Panc1 (cell line): Measurements from ENCODE around the gene TRIOBP.

ENCODE experiments used
- CTCF ChIP-seq: fragments of 450-650 bp; IDR thresholded peaks from 2 replicates; pipeline ENCODE4 v1.5.1; 2017; ENCODE audit warnings: mild to moderate bottlenecking
- POLR2AphosphoS5 ChIP-seq: IDR thresholded peaks from 2 replicates; pipeline ENCODE4 v1.6.1; 2012; ENCODE audit warnings: mild to moderate bottlenecking, low read depth, low read length, moderate library complexity
- SIN3A ChIP-seq: IDR thresholded peaks from 2 replicates; pipeline ENCODE4 v1.6.1; 2012; ENCODE audit warnings: low read depth, mild to moderate bottlenecking, low read length, moderate library complexity, borderline replicate concordance; ENCODE audit not compliant: insufficient read depth
- TF ChIP-seq, protein P1 (sequence below), 2 experiments: IDR thresholded peaks; 2 replicates each; pipeline ENCODE4 v1.6.1; 2011 to 2012; ENCODE audit warnings: low read depth in 2 of 2, control low read depth in 1 of 2, low read length in 1 of 2, mild to moderate bottlenecking in 1 of 2, moderate library complexity in 1 of 2; ENCODE audit not compliant: insufficient read depth in 1 of 2

GRCh38 chr22:37697538-37697835 is 639 bp downstream of the TRIOBP start:
- TF ChIP-seq CTCF (no peak), POLR2AphosphoS5 (no peak), SIN3A (no peak)
- TF ChIP-seq, protein P1, sequence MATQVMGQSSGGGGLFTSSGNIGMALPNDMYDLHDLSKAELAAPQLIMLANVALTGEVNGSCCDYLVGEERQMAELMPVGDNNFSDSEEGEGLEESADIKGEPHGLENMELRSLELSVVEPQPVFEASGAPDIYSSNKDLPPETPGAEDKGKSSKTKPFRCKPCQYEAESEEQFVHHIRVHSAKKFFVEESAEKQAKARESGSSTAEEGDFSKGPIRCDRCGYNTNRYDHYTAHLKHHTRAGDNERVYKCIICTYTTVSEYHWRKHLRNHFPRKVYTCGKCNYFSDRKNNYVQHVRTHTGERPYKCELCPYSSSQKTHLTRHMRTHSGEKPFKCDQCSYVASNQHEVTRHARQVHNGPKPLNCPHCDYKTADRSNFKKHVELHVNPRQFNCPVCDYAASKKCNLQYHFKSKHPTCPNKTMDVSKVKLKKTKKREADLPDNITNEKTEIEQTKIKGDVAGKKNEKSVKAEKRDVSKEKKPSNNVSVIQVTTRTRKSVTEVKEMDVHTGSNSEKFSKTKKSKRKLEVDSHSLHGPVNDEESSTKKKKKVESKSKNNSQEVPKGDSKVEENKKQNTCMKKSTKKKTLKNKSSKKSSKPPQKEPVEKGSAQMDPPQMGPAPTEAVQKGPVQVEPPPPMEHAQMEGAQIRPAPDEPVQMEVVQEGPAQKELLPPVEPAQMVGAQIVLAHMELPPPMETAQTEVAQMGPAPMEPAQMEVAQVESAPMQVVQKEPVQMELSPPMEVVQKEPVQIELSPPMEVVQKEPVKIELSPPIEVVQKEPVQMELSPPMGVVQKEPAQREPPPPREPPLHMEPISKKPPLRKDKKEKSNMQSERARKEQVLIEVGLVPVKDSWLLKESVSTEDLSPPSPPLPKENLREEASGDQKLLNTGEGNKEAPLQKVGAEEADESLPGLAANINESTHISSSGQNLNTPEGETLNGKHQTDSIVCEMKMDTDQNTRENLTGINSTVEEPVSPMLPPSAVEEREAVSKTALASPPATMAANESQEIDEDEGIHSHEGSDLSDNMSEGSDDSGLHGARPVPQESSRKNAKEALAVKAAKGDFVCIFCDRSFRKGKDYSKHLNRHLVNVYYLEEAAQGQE (IDR thresholded peaks at IDR 0.05; ENCODE audit: insufficient read depth in 1 of 2, low read depth in 2 of 2, low read length in 1 of 2), result no peak
